GM21447 (cell line): ENCODE data around the gene PGAP2.
A peak's percentile ranks its signal among the peaks of the same experiment; 100 is the strongest.
"Not testable (repeated sequence)": the region's sequence is repeated elsewhere in the genome, so short reads cannot be mapped to it uniquely, and the experiment has no call there.

Experiments used
- ATAC-seq: cut with Tn5 transposase; IDR thresholded peaks from one replicate; pipeline ENCODE4 v1.9.1; 2021; ENCODE audit not compliant: unreplicated experiment

Gene PGAP2

GRCh38 chr11:3807909-3808860 is at the start of gene PGAP2:
Gene PGAP2, plus strand, starts transcription at chr11:3808560. Its CDS starts 2,700 bp downstream, at chr11:3811260.
- ATAC-seq = peak; percentile 66

GRCh38 chr11:3764266-3764665 is 44.1 kb upstream of the PGAP2 start:
- no peak for ATAC-seq

GRCh38 chr11:3766836-3767235 is 41.5 kb upstream of the PGAP2 start:
- ATAC-seq = not testable (repeated sequence)

GRCh38 chr11:3767536-3767935 is 40.8 kb upstream of the PGAP2 start:
- no peak for ATAC-seq

GRCh38 chr11:3773180-3773579 is 35.2 kb upstream of the PGAP2 start:
- no peak for ATAC-seq

- ATAC-seq = no peak
Observed at GRCh38 chr11:3775736-3776406, 32.5 kb upstream of the PGAP2 start.

GRCh38 chr11:3781423-3781822 is 26.9 kb upstream of the PGAP2 start:
- no peak for ATAC-seq

- no peak for ATAC-seq
Observed at GRCh38 chr11:3782963-3783362, 25.4 kb upstream of the PGAP2 start.

- ATAC-seq = no peak
Observed at GRCh38 chr11:3783611-3784010, 24.7 kb upstream of the PGAP2 start.

GRCh38 chr11:3786781-3787428 is 21.5 kb upstream of the PGAP2 start:
- no peak for ATAC-seq

GRCh38 chr11:3794387-3794786 is 14.0 kb upstream of the PGAP2 start:
- not testable (repeated sequence) for ATAC-seq

GRCh38 chr11:3795131-3796001 is 13.0 kb upstream of the PGAP2 start:
- ATAC-seq = no peak

GRCh38 chr11:3796002-3796311 is 12.4 kb upstream of the PGAP2 start:
- no peak for ATAC-seq

- ATAC-seq = no peak
Observed at GRCh38 chr11:3796346-3796745, 12.0 kb upstream of the PGAP2 start.

- ATAC-seq = peak; percentile 33
Observed at GRCh38 chr11:3796801-3797328, 11.5 kb upstream of the PGAP2 start.

- ATAC-seq = peak; percentile 89
Observed at GRCh38 chr11:3797329-3798090, 10.8 kb upstream of the PGAP2 start, which contains the start of gene NUP98. Gene NUP98, minus strand, starts transcription at chr11:3797554. Its CDS starts 15,437 bp downstream, at chr11:3782117.

GRCh38 chr11:3799143-3799542 is 9.2 kb upstream of the PGAP2 start:
- ATAC-seq = no peak

- ATAC-seq = no peak
Observed at GRCh38 chr11:3799873-3800272, 8.5 kb upstream of the PGAP2 start.

GRCh38 chr11:3802011-3802790 is 6.2 kb upstream of the PGAP2 start:
- ATAC-seq = no peak
